Measurements from ENCODE around the gene DNAJB8.

DNAJB8 gene

GRCh38 chr3:128503751-128504532 lies 37.3 kb upstream of the DNAJB8 start:
- TF ChIP-seq CTCF (IDR thresholded peaks at IDR 0.05; ENCODE audit: low read depth, low read length): no peak

GRCh38 chr3:128503164-128503651 lies 36.5 kb upstream of the DNAJB8 start:
- TF ChIP-seq CTCF (IDR thresholded peaks at IDR 0.05; ENCODE audit: low read depth, low read length): no peak
- H3K4me3 ChIP-seq (ENCODE audit: low read depth, low read length): no peak overlapping the region

More at GRCh38 chr3:128503751-128504532, 37.3 kb upstream of the DNAJB8 start:
- no peak overlapping the region for H3K4me3 ChIP-seq (ENCODE audit: low read depth, low read length)

GRCh38 chr3:128502712-128503111 lies 36.0 kb upstream of the DNAJB8 start:
- H3K4me3 ChIP-seq (ENCODE audit: low read depth, low read length): no peak overlapping the region
- no peak for TF ChIP-seq CTCF (IDR thresholded peaks at IDR 0.05; ENCODE audit: low read depth, low read length)

- H3K4me3 ChIP-seq (ENCODE audit: low read depth, low read length): no peak overlapping the region
- no peak for TF ChIP-seq CTCF (IDR thresholded peaks at IDR 0.05; ENCODE audit: low read depth, low read length)
These were observed 34.7 kb upstream of the DNAJB8 start for GRCh38 chr3:128501431-128501830.

- H3K4me3 ChIP-seq (ENCODE audit: low read depth, low read length): no peak overlapping the region
- TF ChIP-seq CTCF (IDR thresholded peaks at IDR 0.05; ENCODE audit: low read depth, low read length): no peak
These were observed 33.9 kb upstream of the DNAJB8 start for GRCh38 chr3:128500556-128500955.

GRCh38 chr3:128499724-128500275 lies 33.1 kb upstream of the DNAJB8 start:
- no peak for TF ChIP-seq CTCF (IDR thresholded peaks at IDR 0.05; ENCODE audit: low read depth, low read length)
- H3K4me3 ChIP-seq (ENCODE audit: low read depth, low read length): no peak overlapping the region

GRCh38 chr3:128498901-128499530 lies 32.3 kb upstream of the DNAJB8 start:
- TF ChIP-seq CTCF (IDR thresholded peaks at IDR 0.05; ENCODE audit: low read depth, low read length): no peak
- H3K4me3 ChIP-seq (ENCODE audit: low read depth, low read length): no peak overlapping the region
